Panc1 (cell line): ENCODE data around the gene HMGB1.

Experiments
- CTCF ChIP-seq: fragments of 450-650 bp; IDR thresholded peaks from 2 replicates; pipeline ENCODE4 v1.5.1; 2017; ENCODE audit warnings: mild to moderate bottlenecking
- POLR2AphosphoS5 ChIP-seq: IDR thresholded peaks from 2 replicates; pipeline ENCODE4 v1.6.1; 2012; ENCODE audit warnings: mild to moderate bottlenecking, low read depth, low read length, moderate library complexity
- REST ChIP-seq, 2 experiments: IDR thresholded peaks; 2 replicates each; pipeline ENCODE4 v1.6.1; 2011 to 2012; ENCODE audit warnings: low read depth in 2 of 2, control low read depth in 1 of 2, low read length in 1 of 2, mild to moderate bottlenecking in 1 of 2, moderate library complexity in 1 of 2; ENCODE audit not compliant: insufficient read depth in 1 of 2
- SIN3A ChIP-seq: IDR thresholded peaks from 2 replicates; pipeline ENCODE4 v1.6.1; 2012; ENCODE audit warnings: low read depth, mild to moderate bottlenecking, low read length, moderate library complexity, borderline replicate concordance; ENCODE audit not compliant: insufficient read depth
- TCF7L2 ChIP-seq: IDR thresholded peaks from 2 replicates; pipeline ENCODE4 v1.6.1; 2011; ENCODE audit warnings: mild to moderate bottlenecking, low read depth, low read length, inconsistent platforms

GRCh38 chr13:30481241-30481760 lies 15.6 kb upstream of the HMGB1 start:
- TF ChIP-seq REST (IDR thresholded peaks at IDR 0.05; ENCODE audit: insufficient read depth in 1 of 2, low read depth in 2 of 2, low read length in 1 of 2) (no peak), CTCF (no peak), POLR2AphosphoS5 (no peak), SIN3A (no peak), TCF7L2 (no peak)
